Astrocyte of the spinal cord (primary cell): ENCODE results near the gene SEPTIN1.

Source experiments
- DNase-seq: peaks from one replicate; pipeline ENCODE4 v3.0.0; 2011; ENCODE audit warnings: low read depth, low spot score
- H3K4me3 ChIP-seq: 2 replicates; pipeline ENCODE4 v1.5.1; 2011; ENCODE audit warnings: low read depth, mild to moderate bottlenecking, low read length, moderate library complexity
- CTCF ChIP-seq: IDR thresholded peaks from 2 replicates; pipeline ENCODE4 v1.5.1; 2012; ENCODE audit warnings: low read depth, mild to moderate bottlenecking, low read length, inconsistent platforms
- in situ Hi-C: cut with HindIII; loops from 2 replicates; pipeline ENCODE4 v1.10.0; 2017; ENCODE audit warnings: low sequenced_read_pairs

The SEPTIN1 gene

GRCh38 chr16:30352488-30353401 lies 29.6 kb downstream of the SEPTIN1 start:
- H3K4me3 ChIP-seq, result no peak overlapping the region
- TF ChIP-seq CTCF, result peak; percentile 27
- in situ Hi-C loops, result no loop called here
- DNase-seq, result no peak

- DNase-seq, result peak; percentile 93
- no peak overlapping the region for H3K4me3 ChIP-seq
- in situ Hi-C loops, result no loop called here
- no peak for TF ChIP-seq CTCF
Measured at GRCh38 chr16:30351586-30352419, 30.6 kb downstream of the SEPTIN1 start.

GRCh38 chr16:30351001-30351441 lies 31.3 kb downstream of the SEPTIN1 start:
- H3K4me3 ChIP-seq, result no peak overlapping the region
- no peak for TF ChIP-seq CTCF
- no peak for DNase-seq
- in situ Hi-C loops, result no loop called here

GRCh38 chr16:30350134-30350871 lies 32.1 kb downstream of the SEPTIN1 start:
- no peak overlapping the region for H3K4me3 ChIP-seq
- in situ Hi-C loops, result no loop called here
- DNase-seq, result peak; percentile 40
- TF ChIP-seq CTCF, result no peak

- no peak for DNase-seq
- no peak overlapping the region for H3K4me3 ChIP-seq
- in situ Hi-C loops, result no loop called here
- TF ChIP-seq CTCF, result no peak
Measured at GRCh38 chr16:30349675-30350074, 32.7 kb downstream of the SEPTIN1 start.

GRCh38 chr16:30348929-30349328 lies 33.4 kb downstream of the SEPTIN1 start:
- no peak for DNase-seq
- TF ChIP-seq CTCF, result no peak
- in situ Hi-C loops, result no loop called here
- H3K4me3 ChIP-seq, result no peak overlapping the region
